Hepatocyte (in vitro differentiated cells): ENCODE results near the gene TCEAL4. TPM values are rescaled to one million over a fixed set of nuclear protein-coding genes. Genes with fewer than 3 reads are reported as not detected.

Experiments used
- DNase-seq: peaks from one replicate; pipeline ENCODE4 v3.0.0-alpha.2; 2016; ENCODE audit warnings: low spot score
- H2AFZ ChIP-seq: fragments of 200-600 bp; sonication (generic); 2 replicates; pipeline ENCODE4 v1.6.0; 2016; ENCODE audit warnings: antibody characterized with exemption, mild to moderate bottlenecking
- H3K27ac ChIP-seq: fragments of 200-600 bp; sonication (generic); 2 replicates; pipeline ENCODE4 v1.5.1; 2016; ENCODE audit warnings: mild to moderate bottlenecking
- H3K27me3 ChIP-seq: fragments of 200-600 bp; sonication (generic); 2 replicates; pipeline ENCODE4 v1.6.1; 2016
- H3K36me3 ChIP-seq: fragments of 200-600 bp; sonication (generic); replicated peaks from 2 replicates; pipeline ENCODE4 v1.5.1; 2016; ENCODE audit warnings: low read depth; ENCODE audit not compliant: insufficient read depth
- H3K4me1 ChIP-seq: fragments of 200-600 bp; sonication (generic); 2 replicates; pipeline ENCODE4 v1.5.1; 2016; ENCODE audit warnings: mild to moderate bottlenecking, moderate library complexity; ENCODE audit not compliant: insufficient read depth
- H3K4me2 ChIP-seq: fragments of 200-600 bp; sonication (generic); 2 replicates; pipeline ENCODE4 v1.6.0; 2016
- H3K4me3 ChIP-seq: fragments of 200-600 bp; sonication (generic); 2 replicates; pipeline ENCODE4 v1.5.1; 2016; ENCODE audit warnings: mild to moderate bottlenecking
- H3K79me2 ChIP-seq: fragments of 200-600 bp; sonication (generic); 2 replicates; pipeline ENCODE4 v1.6.0; 2017; ENCODE audit warnings: mild to moderate bottlenecking
- H3K9me2 ChIP-seq: fragments of 200-600 bp; sonication (generic); replicated peaks from 2 replicates; pipeline ENCODE4 v1.6.0; 2017; ENCODE audit warnings: mild to moderate bottlenecking; ENCODE audit not compliant: insufficient read depth
- H3K9me3 ChIP-seq: fragments of 200-600 bp; sonication (generic); 2 replicates; pipeline ENCODE4 v1.5.1; 2016; ENCODE audit warnings: low read depth, mild to moderate bottlenecking
- H4K20me1 ChIP-seq: fragments of 200-600 bp; sonication (generic); 2 replicates; pipeline ENCODE4 v1.6.0; 2016; ENCODE audit warnings: mild to moderate bottlenecking; ENCODE audit not compliant: insufficient read depth, poor library complexity, severe bottlenecking
- CTCF ChIP-seq: fragments of 200-600 bp; sonication (generic); IDR thresholded peaks from 2 replicates; pipeline ENCODE4 v1.5.1; 2016; ENCODE audit warnings: antibody characterized with exemption, mild to moderate bottlenecking; ENCODE audit not compliant: poor library complexity
- EZH2 ChIP-seq: fragments of 200-600 bp; sonication (generic); IDR thresholded peaks from 2 replicates; pipeline ENCODE4 v1.6.1; 2016; ENCODE audit warnings: antibody characterized with exemption, mild to moderate bottlenecking, borderline replicate concordance
- EZH2phosphoT487 ChIP-seq: fragments of 200-600 bp; sonication (generic); IDR thresholded peaks from one replicate; pipeline ENCODE4 v1.6.1; 2018; ENCODE audit warnings: antibody characterized with exemption, mild to moderate bottlenecking, low read depth, moderate library complexity; ENCODE audit not compliant: unreplicated experiment, severe bottlenecking
- WGBS: methylation state at CpG from one replicate; pipeline ENCODE4 v1.1.6; 2016; ENCODE audit warnings: low lambda C conversion rate; ENCODE audit errors: missing lambda C conversion rate; 5-methylcytosine and 5-hydroxymethylcytosine counted together
- polyA plus RNA-seq: library from polyadenylated mRNA; unstranded; fragments of >200 nt; fragmentation: Nextera tagmentation; extraction: Ambion mirVana; gene quantifications from 2 replicates; pipeline ENCODE4 v1.2.1, GENCODE V29; 2016
- total RNA-seq: library from RNA; depleted of rRNA; stranded (reverse); fragments of >200 nt; gene quantifications from 2 replicates; pipeline ENCODE4 v1.2.3, GENCODE V29; 2014

The TCEAL4 gene
- total and polyA plus RNA-seq, 2 experiments from 2014 or later = 84.2 to 171 TPM

GRCh38 chrX:103537871-103538387, 47.4 kb upstream of the TCEAL4 start:
- Histone ChIP-seq H3K79me2 (no peaks in the 10 kb centered on the region), H3K27me3 (no peaks in the 10 kb centered on the region), H4K20me1 (no peaks in the 10 kb centered on the region), H3K36me3 (no peaks in the 10 kb centered on the region), H3K4me1 (peaks cover 42% of the 10 kb centered on the region), H3K4me2 (peak overlapping the region; percentile 14), H3K9me2 (no peaks in the 10 kb centered on the region), H3K4me3 (no peak overlapping the region), H3K27ac (peak overlapping the region; percentile 92), H2AFZ (no peak overlapping the region), H3K9me3 (no peaks in the 10 kb centered on the region)
- 63% methylated on average over 3 of the region's 3 CpGs for WGBS
- DNase-seq = no peak
- TF ChIP-seq EZH2phosphoT487 (no peak), CTCF (no peak), EZH2 (no peak)

- H3K27ac ChIP-seq = peak overlapping the region; percentile 92
- H3K9me2 ChIP-seq = no peaks in the 10 kb centered on the region
- peaks cover 41% of the 10 kb centered on the region for H3K4me1 ChIP-seq
- no peaks in the 10 kb centered on the region for H3K36me3 ChIP-seq
- DNase-seq = peak; percentile 35
- peak overlapping the region; percentile 14 for H3K4me2 ChIP-seq
- H3K9me3 ChIP-seq = no peaks in the 10 kb centered on the region
- H2AFZ ChIP-seq = no peak overlapping the region
- no peaks in the 10 kb centered on the region for H3K79me2 ChIP-seq
- TF ChIP-seq EZH2phosphoT487 (no peak), EZH2 (no peak), CTCF (no peak)
- H3K4me3 ChIP-seq = no peak overlapping the region
- no peaks in the 10 kb centered on the region for H4K20me1 ChIP-seq
- no peaks in the 10 kb centered on the region for H3K27me3 ChIP-seq
These were observed 46.6 kb upstream of the TCEAL4 start for GRCh38 chrX:103538728-103539127.

GRCh38 chrX:103539695-103540094, 45.6 kb upstream of the TCEAL4 start:
- WGBS = 65% methylated on average over 2 of the region's 2 CpGs
- no peaks in the 10 kb centered on the region for H4K20me1 ChIP-seq
- H3K4me2 ChIP-seq = peak overlapping the region; percentile 14
- no peak overlapping the region for H2AFZ ChIP-seq
- H3K4me1 ChIP-seq = peaks cover 35% of the 10 kb centered on the region
- DNase-seq = no peak
- TF ChIP-seq CTCF (no peak), EZH2phosphoT487 (no peak), EZH2 (no peak)
- no peaks in the 10 kb centered on the region for H3K36me3 ChIP-seq
- no peaks in the 10 kb centered on the region for H3K9me2 ChIP-seq
- no peak overlapping the region for H3K4me3 ChIP-seq
- peak overlapping the region; percentile 92 for H3K27ac ChIP-seq
- H3K79me2 ChIP-seq = no peaks in the 10 kb centered on the region
- H3K27me3 ChIP-seq = no peaks in the 10 kb centered on the region
- H3K9me3 ChIP-seq = no peaks in the 10 kb centered on the region

GRCh38 chrX:103540145-103540544, 45.2 kb upstream of the TCEAL4 start:
- peak; percentile 32 for DNase-seq
- Histone ChIP-seq H3K27ac (peak overlapping the region; percentile 92), H3K79me2 (no peaks in the 10 kb centered on the region), H3K9me3 (no peaks in the 10 kb centered on the region), H4K20me1 (no peaks in the 10 kb centered on the region), H3K36me3 (no peaks in the 10 kb centered on the region), H3K9me2 (no peaks in the 10 kb centered on the region), H3K4me1 (peaks cover 35% of the 10 kb centered on the region), H2AFZ (no peak overlapping the region), H3K4me3 (no peak overlapping the region), H3K4me2 (peak overlapping the region; percentile 14), H3K27me3 (no peaks in the 10 kb centered on the region)
- no peak for TF ChIP-seq CTCF
- no peak for TF ChIP-seq EZH2phosphoT487
- no peak for TF ChIP-seq EZH2
